BJ (cell line): ENCODE results near the gene OXTR. TPM values are rescaled to one million over a fixed set of nuclear protein-coding genes. Genes with fewer than 3 reads are reported as not detected.

Source experiments
- CTCF ChIA-PET: fragments of 350-600 bp; formaldehyde crosslinking; extraction: SDS; loops from one replicate; lab custom pipeline; 2021; ENCODE audit warnings: antibody characterized with exemption, inconsistent platforms; lab: Yijun Ruan, JAX
- POLR2A ChIA-PET: fragments of 300-600 bp; sonication (Branson Sonifier 250); formaldehyde crosslinking; extraction: SDS; loops from one replicate; lab custom pipeline; 2021; ENCODE audit warnings: antibody characterized with exemption; lab: Charles Lee
- DNase-seq: peaks from one replicate; pipeline ENCODE4 v3.0.0-alpha.2; 2011; ENCODE audit warnings: low read depth
- H3K27me3 ChIP-seq: 2 replicates; pipeline ENCODE4 v1.6.0; 2011; ENCODE audit warnings: low read length; ENCODE audit not compliant: control insufficient read depth, insufficient read depth
- H3K36me3 ChIP-seq: 2 replicates; pipeline ENCODE4 v1.5.1; 2011; ENCODE audit warnings: low read length; ENCODE audit not compliant: control insufficient read depth, insufficient read depth
- H3K4me3 ChIP-seq: 2 replicates; pipeline ENCODE4 v1.5.1; 2011; ENCODE audit warnings: low read depth, mild to moderate bottlenecking, control low read depth, low read length
- CTCF ChIP-seq: IDR thresholded peaks from 2 replicates; pipeline ENCODE4 v1.5.1; 2011; ENCODE audit warnings: low read depth, mild to moderate bottlenecking, control low read depth, inconsistent platforms, low read length, moderate library complexity; ENCODE audit not compliant: insufficient read depth
- polyA plus RNA-seq: library from polyadenylated mRNA; depleted of rRNA; stranded (reverse); fragments of >200 nt; gene quantifications from 2 replicates; pipeline ENCODE4 v1.2.3, GENCODE V29; 2011

Gene OXTR
- polyA plus RNA-seq, 1 experiment = 195 TPM

DNA sequence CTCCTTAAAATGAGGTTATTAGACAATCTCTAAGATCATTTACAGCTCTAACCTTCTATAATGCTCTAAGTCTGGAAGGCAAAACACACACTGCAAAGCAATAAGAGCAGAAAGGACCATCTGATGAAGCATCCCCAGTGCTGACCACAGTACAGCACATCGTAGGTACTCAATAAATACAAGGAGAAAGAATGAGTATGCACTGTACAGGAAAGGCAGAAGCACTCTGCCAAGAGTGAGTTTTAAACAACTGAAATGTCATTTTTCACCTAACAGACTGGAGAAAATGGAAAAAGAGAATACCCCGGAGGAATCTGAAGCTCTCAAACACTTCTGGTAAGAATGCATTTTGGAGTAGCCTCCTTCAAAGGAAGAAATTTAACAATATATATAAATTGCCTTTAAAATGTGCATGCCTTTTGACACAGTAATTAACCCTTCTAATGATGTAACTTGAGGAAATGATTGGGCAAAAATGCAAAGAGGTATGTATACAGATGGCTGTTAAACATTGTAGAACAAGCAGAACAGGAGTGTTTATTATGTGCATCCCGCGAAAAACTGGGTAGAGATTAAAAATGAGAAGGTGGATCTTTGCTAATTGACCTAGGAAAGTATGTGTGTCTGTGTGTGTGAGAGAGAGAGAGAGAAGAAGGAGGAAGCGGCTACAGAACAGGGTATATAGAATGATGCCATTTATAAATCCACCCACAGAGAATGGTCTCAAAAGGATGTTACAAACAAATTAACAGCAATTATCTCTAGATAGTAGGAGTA lies 8.0 kb upstream of the OXTR start:
- Histone ChIP-seq H3K27me3 (no peaks in the 10 kb centered on the region), H3K4me3 (no peak overlapping the region), H3K36me3 (no peaks in the 10 kb centered on the region)
- ChIA-PET POLR2A (interaction anchor here (1.0 kb wide), 1 partner anchor 111 kb away, joined by 4 read pairs; no protein-coding TSS in a partner anchor), CTCF (interaction anchor here (0.9 to 1.5 kb wide), 3 partner anchors 8 to 159 kb away, joined by 3 to 8 read pairs (median 4); partner anchors contain the start of gene OXTR)
- no peak for TF ChIP-seq CTCF
- DNase-seq = no peak

DNA sequence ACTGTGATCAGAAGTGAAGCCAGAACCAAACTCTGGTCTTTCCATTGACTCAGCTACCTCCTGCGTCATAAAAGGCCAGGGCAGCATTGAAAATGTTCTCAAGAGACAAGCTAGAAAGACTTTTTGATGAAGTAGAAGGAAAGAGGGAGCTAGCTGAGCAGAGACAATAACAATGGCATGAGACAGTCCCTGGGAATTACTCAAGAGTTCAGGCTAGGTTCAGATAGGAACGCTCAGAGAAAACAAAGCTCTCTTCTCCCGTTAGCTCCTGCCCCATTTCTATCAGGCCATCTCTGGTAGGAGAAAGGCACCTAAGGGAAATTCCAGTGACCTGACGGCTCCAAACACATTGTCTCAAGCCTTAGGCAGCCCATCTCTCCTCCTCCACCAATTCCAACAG lies 7.0 kb upstream of the OXTR start:
- Histone ChIP-seq H3K36me3 (no peaks in the 10 kb centered on the region), H3K27me3 (no peaks in the 10 kb centered on the region), H3K4me3 (no peak overlapping the region)
- ChIA-PET CTCF (interaction anchor here (0.7 to 1.0 kb wide), 2 partner anchors 10 to 113 kb away, joined by 3 to 4 read pairs; no protein-coding TSS in a partner anchor), POLR2A (interaction anchor here (0.6 to 1.0 kb wide), 6 partner anchors 12 to 1676 kb away, joined by 3 to 7 read pairs (median 4); no protein-coding TSS in a partner anchor)
- peak; percentile 68 for DNase-seq
- no peak for TF ChIP-seq CTCF

- no peaks in the 10 kb centered on the region for H3K36me3 ChIP-seq
- DNase-seq = no peak
- POLR2A ChIA-PET = interaction anchor here (0.7 kb wide), 1 partner anchor 1675 kb away, joined by 3 read pairs; no protein-coding TSS in a partner anchor
- H3K4me3 ChIP-seq = no peak overlapping the region
- no peaks in the 10 kb centered on the region for H3K27me3 ChIP-seq
- CTCF ChIA-PET = interaction anchor here (1.0 kb wide), 1 partner anchor 10 kb away, joined by 4 read pairs; no protein-coding TSS in a partner anchor
- TF ChIP-seq CTCF = no peak
These were observed 6.2 kb upstream of the OXTR start for GRCh38 chr3:8775602-8776001.

- no peak for TF ChIP-seq CTCF
- Histone ChIP-seq H3K36me3 (no peaks in the 10 kb centered on the region), H3K4me3 (no peak overlapping the region), H3K27me3 (no peaks in the 10 kb centered on the region)
- no peak for DNase-seq
- CTCF ChIA-PET = no interaction called here
- POLR2A ChIA-PET = no interaction called here
These were observed 5.8 kb upstream of the OXTR start for GRCh38 chr3:8775181-8775580.

DNA sequence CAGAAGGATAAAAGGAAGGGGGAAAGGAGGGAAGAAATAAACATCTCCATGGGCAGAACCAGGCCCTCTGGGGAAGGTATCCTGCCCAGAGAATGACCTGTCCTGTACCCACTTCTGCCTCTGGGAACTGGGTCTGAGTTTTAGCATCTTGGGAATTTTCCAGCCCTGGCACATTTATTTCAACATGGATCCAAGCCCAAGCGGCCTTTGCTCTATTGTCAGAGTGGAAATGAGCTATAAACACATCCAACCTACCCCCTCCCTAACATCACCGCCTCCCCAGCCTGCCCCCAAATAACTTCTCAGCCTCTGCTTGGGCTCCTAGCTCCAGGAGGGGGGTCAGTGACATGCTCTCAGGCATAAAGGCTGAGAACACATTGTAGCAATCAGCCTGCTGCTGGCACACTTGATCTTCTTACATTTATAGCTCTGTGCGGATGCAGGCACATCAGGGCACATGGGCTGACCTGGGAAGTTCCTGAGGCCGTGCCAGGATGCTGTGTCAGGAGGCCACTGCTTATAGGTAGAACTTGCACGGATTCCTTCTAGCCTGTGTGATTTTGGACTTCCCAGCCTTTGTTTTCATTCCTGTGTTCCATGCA lies 4.6 kb upstream of the OXTR start:
- no peak for DNase-seq
- no peaks in the 10 kb centered on the region for H3K27me3 ChIP-seq
- ChIA-PET CTCF (interaction anchor here (0.6 kb wide), 1 partner anchor 11 kb away, joined by 3 read pairs; no protein-coding TSS in a partner anchor), POLR2A (no interaction called here)
- TF ChIP-seq CTCF = no peak
- no peak overlapping the region for H3K4me3 ChIP-seq
- no peaks in the 10 kb centered on the region for H3K36me3 ChIP-seq
